GM18870 (cell line): ENCODE data around the gene RAB35.
"Not testable (repeated sequence)": the region's sequence is repeated elsewhere in the genome, so short reads cannot be mapped to it uniquely, and the experiment has no call there.

Source experiments
- ATAC-seq: cut with Tn5 transposase; IDR thresholded peaks from one replicate; pipeline ENCODE4 v1.9.1; 2021; ENCODE audit warnings: moderate library complexity; ENCODE audit not compliant: unreplicated experiment

Gene RAB35

GRCh38 chr12:120064054-120064940 lies 52.3 kb downstream of the RAB35 start:
- no peak for ATAC-seq

- no peak for ATAC-seq
Measured at GRCh38 chr12:120062976-120063579, 53.5 kb downstream of the RAB35 start.

- ATAC-seq: no peak
Measured at GRCh38 chr12:120061575-120062214, 54.9 kb downstream of the RAB35 start.

- no peak for ATAC-seq
Measured at GRCh38 chr12:120060717-120061116, 55.8 kb downstream of the RAB35 start.

- ATAC-seq: no peak
Measured at GRCh38 chr12:120060196-120060595, 56.4 kb downstream of the RAB35 start.

GRCh38 chr12:120056739-120057138 lies 59.8 kb downstream of the RAB35 start:
- ATAC-seq: no peak

GRCh38 chr12:120055231-120056000 lies 61.1 kb downstream of the RAB35 start:
- ATAC-seq: no peak

GRCh38 chr12:120054293-120054692 lies 62.3 kb downstream of the RAB35 start:
- ATAC-seq: no peak

GRCh38 chr12:120051535-120051934 lies 65.0 kb downstream of the RAB35 start:
- no peak for ATAC-seq

- no peak for ATAC-seq
Measured at GRCh38 chr12:120049426-120049825, 67.1 kb downstream of the RAB35 start.

- ATAC-seq: no peak
Measured at GRCh38 chr12:120048263-120048662, 68.3 kb downstream of the RAB35 start.

GRCh38 chr12:120047072-120047471 lies 69.5 kb downstream of the RAB35 start:
- ATAC-seq: no peak

GRCh38 chr12:120045367-120045766 lies 71.2 kb downstream of the RAB35 start:
- not testable (repeated sequence) for ATAC-seq
